Activated CD4-positive, alpha-beta memory T cell treated with anti-CD3 and anti-CD28 coated beads for 36 hours (primary cell): ENCODE measurements around the gene CAV1. TPM values are rescaled to one million over a fixed set of nuclear protein-coding genes. Genes with fewer than 3 reads are reported as not detected.

ENCODE experiments used
- CTCF ChIA-PET: fragments of 350-600 bp; sonication (Branson Sonifier 250); formaldehyde crosslinking; loops from one replicate; lab custom pipeline; 2021; ENCODE audit warnings: antibody characterized with exemption, inconsistent platforms; lab: Charles Lee
- POLR2A ChIA-PET: fragments of 350-600 bp; sonication (Branson Sonifier 250); formaldehyde crosslinking; loops from one replicate; lab custom pipeline; 2021; ENCODE audit warnings: antibody characterized with exemption; lab: Charles Lee
- DNase-seq: peaks from one replicate; pipeline ENCODE4 v3.0.0-alpha.2; 2020
- H3K27ac Mint-ChIP-seq: one replicate; pipeline ENCODE4 v1.8.0; 2021; ENCODE audit warnings: mixed read lengths
- H3K27me3 Mint-ChIP-seq: one replicate; pipeline ENCODE4 v1.8.0; 2021; ENCODE audit warnings: mixed read lengths
- H3K36me3 Mint-ChIP-seq: one replicate; pipeline ENCODE4 v1.8.0; 2021; ENCODE audit warnings: mixed read lengths
- H3K4me1 Mint-ChIP-seq: one replicate; pipeline ENCODE4 v1.8.0; 2021; ENCODE audit warnings: low read depth, mixed read lengths
- H3K4me3 Mint-ChIP-seq: one replicate; pipeline ENCODE4 v1.8.0; 2021; ENCODE audit warnings: mild to moderate bottlenecking, mixed read lengths
- H3K9me3 Mint-ChIP-seq: one replicate; pipeline ENCODE4 v1.8.0; 2021; ENCODE audit warnings: mixed read lengths
- intact Hi-C: fragments of 100-400 bp; cut with micrococcal nuclease; formaldehyde crosslinking; loops from one replicate; pipeline ENCODE4 v1.15.1; 2023
- total RNA-seq, 2 experiments: library from RNA; stranded (reverse); gene quantifications; one replicate each; pipeline ENCODE4 v1.2.3, GENCODE V29; 2021

Gene CAV1
- total RNA-seq, 2 experiments from 2014 or later: 0.07 to 0.19 TPM

GRCh38 chr7:116538138-116538537, 13.3 kb downstream of the CAV1 start:
- POLR2A ChIA-PET: no interaction called here
- H3K27me3 Mint-ChIP-seq: peaks cover 11% of the 10 kb centered on the region
- H3K36me3 Mint-ChIP-seq: no peaks in the 10 kb centered on the region
- H3K4me1 Mint-ChIP-seq: no peaks in the 10 kb centered on the region
- no peak overlapping the region for H3K27ac Mint-ChIP-seq
- CTCF ChIA-PET: interaction anchor here (1.0 kb wide), 1 partner anchor 12 kb away, joined by 3 read pairs; no protein-coding TSS in a partner anchor
- H3K9me3 Mint-ChIP-seq: no peaks in the 10 kb centered on the region
- DNase-seq: no peak
- intact Hi-C loops: no loop called here
- H3K4me3 Mint-ChIP-seq: no peak overlapping the region

GRCh38 chr7:116539879-116540278, 15.0 kb downstream of the CAV1 start:
- no peaks in the 10 kb centered on the region for H3K4me1 Mint-ChIP-seq
- intact Hi-C loops: no loop called here
- H3K27me3 Mint-ChIP-seq: peaks cover 13% of the 10 kb centered on the region
- ChIA-PET CTCF (no interaction called here), POLR2A (no interaction called here)
- H3K9me3 Mint-ChIP-seq: no peaks in the 10 kb centered on the region
- no peaks in the 10 kb centered on the region for H3K36me3 Mint-ChIP-seq
- H3K4me3 Mint-ChIP-seq: no peak overlapping the region
- DNase-seq: no peak
- H3K27ac Mint-ChIP-seq: no peak overlapping the region

- Mint-ChIP-seq H3K4me3 (no peak overlapping the region), H3K4me1 (no peaks in the 10 kb centered on the region), H3K27ac (no peak overlapping the region), H3K36me3 (no peaks in the 10 kb centered on the region), H3K9me3 (no peaks in the 10 kb centered on the region), H3K27me3 (peaks cover 13% of the 10 kb centered on the region)
- ChIA-PET POLR2A (no interaction called here), CTCF (no interaction called here)
- intact Hi-C loops: no loop called here
- DNase-seq: no peak
Observed at GRCh38 chr7:116540743-116541142, 15.9 kb downstream of the CAV1 start.

- Mint-ChIP-seq H3K4me3 (no peak overlapping the region), H3K27ac (no peak overlapping the region), H3K27me3 (peaks cover 13% of the 10 kb centered on the region), H3K9me3 (no peaks in the 10 kb centered on the region), H3K4me1 (no peaks in the 10 kb centered on the region), H3K36me3 (no peaks in the 10 kb centered on the region)
- DNase-seq: no peak
- CTCF ChIA-PET: interaction anchor here (1.3 kb wide), 1 partner anchor 16 kb away, joined by 5 read pairs; no protein-coding TSS in a partner anchor
- intact Hi-C loops: no loop called here
- POLR2A ChIA-PET: no interaction called here
Observed at GRCh38 chr7:116541951-116542350, 17.1 kb downstream of the CAV1 start.

- Mint-ChIP-seq H3K36me3 (no peaks in the 10 kb centered on the region), H3K4me1 (no peaks in the 10 kb centered on the region), H3K27ac (no peak overlapping the region), H3K27me3 (peaks cover 11% of the 10 kb centered on the region), H3K4me3 (no peak overlapping the region), H3K9me3 (no peaks in the 10 kb centered on the region)
- no peak for DNase-seq
- ChIA-PET POLR2A (no interaction called here), CTCF (interaction anchor here (1.3 kb wide), 1 partner anchor 16 kb away, joined by 5 read pairs; no protein-coding TSS in a partner anchor)
- intact Hi-C loops: no loop called here
Observed at GRCh38 chr7:116542618-116543017, 17.8 kb downstream of the CAV1 start.

- Mint-ChIP-seq H3K27ac (no peak overlapping the region), H3K4me1 (no peaks in the 10 kb centered on the region), H3K9me3 (no peaks in the 10 kb centered on the region), H3K4me3 (no peak overlapping the region), H3K36me3 (no peaks in the 10 kb centered on the region), H3K27me3 (peaks cover 11% of the 10 kb centered on the region)
- intact Hi-C loops: no loop called here
- ChIA-PET POLR2A (no interaction called here), CTCF (no interaction called here)
- no peak for DNase-seq
Observed at GRCh38 chr7:116543664-116544063, 18.8 kb downstream of the CAV1 start.

- H3K9me3 Mint-ChIP-seq: no peaks in the 10 kb centered on the region
- no peak for DNase-seq
- POLR2A ChIA-PET: no interaction called here
- intact Hi-C loops: no loop called here
- peaks cover 9% of the 10 kb centered on the region for H3K27me3 Mint-ChIP-seq
- H3K4me1 Mint-ChIP-seq: no peaks in the 10 kb centered on the region
- no peaks in the 10 kb centered on the region for H3K36me3 Mint-ChIP-seq
- CTCF ChIA-PET: no interaction called here
- H3K27ac Mint-ChIP-seq: no peak overlapping the region
- no peak overlapping the region for H3K4me3 Mint-ChIP-seq
Observed at GRCh38 chr7:116544487-116544886, 19.7 kb downstream of the CAV1 start.

GRCh38 chr7:116545411-116545993, 20.7 kb downstream of the CAV1 start:
- ChIA-PET POLR2A (no interaction called here), CTCF (interaction anchor here (1.0 kb wide), 1 partner anchor 19 kb away, joined by 3 read pairs; no protein-coding TSS in a partner anchor)
- no peak overlapping the region for H3K27ac Mint-ChIP-seq
- H3K4me3 Mint-ChIP-seq: no peak overlapping the region
- no peaks in the 10 kb centered on the region for H3K4me1 Mint-ChIP-seq
- H3K27me3 Mint-ChIP-seq: peaks cover 9% of the 10 kb centered on the region
- H3K9me3 Mint-ChIP-seq: no peaks in the 10 kb centered on the region
- intact Hi-C loops: no loop called here
- H3K36me3 Mint-ChIP-seq: no peaks in the 10 kb centered on the region
- no peak for DNase-seq

- no peak overlapping the region for H3K27ac Mint-ChIP-seq
- intact Hi-C loops: no loop called here
- no peaks in the 10 kb centered on the region for H3K9me3 Mint-ChIP-seq
- H3K36me3 Mint-ChIP-seq: no peaks in the 10 kb centered on the region
- H3K4me3 Mint-ChIP-seq: no peak overlapping the region
- H3K4me1 Mint-ChIP-seq: no peaks in the 10 kb centered on the region
- no peak for DNase-seq
- CTCF ChIA-PET: interaction anchor here (1.0 to 1.3 kb wide), 2 partner anchors 20 to 41 kb away, joined by 3 read pairs; no protein-coding TSS in a partner anchor
- POLR2A ChIA-PET: no interaction called here
- H3K27me3 Mint-ChIP-seq: peaks cover 8% of the 10 kb centered on the region
Observed at GRCh38 chr7:116546054-116546453, 21.2 kb downstream of the CAV1 start.

GRCh38 chr7:116546916-116547315, 22.1 kb downstream of the CAV1 start:
- Mint-ChIP-seq H3K4me1 (no peaks in the 10 kb centered on the region), H3K27ac (no peak overlapping the region), H3K9me3 (no peaks in the 10 kb centered on the region), H3K36me3 (no peaks in the 10 kb centered on the region), H3K4me3 (no peak overlapping the region), H3K27me3 (peaks cover 6% of the 10 kb centered on the region)
- ChIA-PET POLR2A (no interaction called here), CTCF (interaction anchor here (1.3 kb wide), 1 partner anchor 40 kb away, joined by 3 read pairs; no protein-coding TSS in a partner anchor)
- intact Hi-C loops: no loop called here
- no peak for DNase-seq

GRCh38 chr7:116547347-116547746, 22.5 kb downstream of the CAV1 start:
- POLR2A ChIA-PET: no interaction called here

GRCh38 chr7:116548506-116548905, 23.7 kb downstream of the CAV1 start:
- H3K27ac Mint-ChIP-seq: no peak overlapping the region
- H3K4me1 Mint-ChIP-seq: no peaks in the 10 kb centered on the region
- ChIA-PET POLR2A (no interaction called here), CTCF (no interaction called here)
- intact Hi-C loops: no loop called here
- no peaks in the 10 kb centered on the region for H3K36me3 Mint-ChIP-seq
- H3K4me3 Mint-ChIP-seq: no peak overlapping the region
- H3K9me3 Mint-ChIP-seq: no peaks in the 10 kb centered on the region
- DNase-seq: no peak
- H3K27me3 Mint-ChIP-seq: peaks cover 6% of the 10 kb centered on the region

More at GRCh38 chr7:116547347-116547746, 22.5 kb downstream of the CAV1 start:
- peaks cover 6% of the 10 kb centered on the region for H3K27me3 Mint-ChIP-seq
- intact Hi-C loops: no loop called here
- CTCF ChIA-PET: interaction anchor here (1.3 kb wide), 1 partner anchor 39 kb away, joined by 3 read pairs; no protein-coding TSS in a partner anchor
- H3K36me3 Mint-ChIP-seq: no peaks in the 10 kb centered on the region
- H3K27ac Mint-ChIP-seq: no peak overlapping the region
- H3K4me3 Mint-ChIP-seq: no peak overlapping the region
- H3K4me1 Mint-ChIP-seq: no peaks in the 10 kb centered on the region
- DNase-seq: no peak
- no peaks in the 10 kb centered on the region for H3K9me3 Mint-ChIP-seq

GRCh38 chr7:116549370-116549769, 24.5 kb downstream of the CAV1 start:
- Mint-ChIP-seq H3K36me3 (no peaks in the 10 kb centered on the region), H3K27ac (no peak overlapping the region), H3K9me3 (no peaks in the 10 kb centered on the region), H3K4me3 (no peak overlapping the region), H3K4me1 (no peaks in the 10 kb centered on the region), H3K27me3 (peaks cover 5% of the 10 kb centered on the region)
- DNase-seq: no peak
- CTCF ChIA-PET: no interaction called here
- POLR2A ChIA-PET: no interaction called here
- intact Hi-C loops: no loop called here
